ENCODE measurements around the gene SLC9A9.
"Not testable (repeated sequence)": the region's sequence is repeated elsewhere in the genome, so short reads cannot be mapped to it uniquely, and the experiment has no call there.

Gene SLC9A9

GRCh38 chr3:143535994-143536784 is 312.1 kb downstream of the SLC9A9 start:
- DNase-seq = no peak

GRCh38 chr3:143533391-143533790 is 314.9 kb downstream of the SLC9A9 start:
- DNase-seq = no peak

DNA sequence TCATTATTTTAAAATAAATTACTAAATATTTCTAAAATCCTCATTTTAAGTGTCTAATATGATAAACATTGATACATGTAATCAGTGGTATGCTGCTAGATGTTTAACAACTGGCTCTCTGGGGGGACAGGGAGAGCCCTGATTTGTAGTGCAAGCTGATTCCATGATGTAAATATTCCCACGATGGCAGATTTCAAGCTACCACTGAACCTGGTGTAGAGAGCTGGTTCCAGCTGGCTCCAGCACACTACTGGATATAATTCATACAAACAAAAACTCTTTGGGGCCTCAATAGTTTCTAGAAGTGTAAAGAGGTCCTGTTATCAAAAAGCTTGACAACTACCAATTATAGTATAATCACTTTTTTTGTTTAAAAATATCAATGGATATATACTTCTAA is 316.2 kb downstream of the SLC9A9 start:
- DNase-seq = no peak

DNA sequence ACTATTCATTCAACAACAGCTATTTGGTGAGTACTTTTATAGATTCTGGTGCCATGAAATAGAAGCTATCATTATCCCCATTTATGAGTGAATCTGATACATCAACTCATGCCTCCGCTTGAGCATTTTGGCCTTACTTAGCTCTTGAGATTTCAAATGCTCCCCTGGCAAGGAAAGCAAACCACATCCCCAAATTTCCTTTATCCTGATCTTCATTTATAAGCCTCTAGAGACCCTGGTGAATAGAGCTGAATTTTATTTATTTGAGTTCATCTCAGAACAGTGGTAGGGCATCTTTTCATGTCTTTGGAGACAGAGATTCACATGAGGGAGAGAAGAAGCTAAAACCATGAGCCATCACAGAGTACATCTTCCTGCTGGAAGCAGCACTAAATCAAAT is 317.2 kb downstream of the SLC9A9 start:
- DNase-seq = no peak

DNA sequence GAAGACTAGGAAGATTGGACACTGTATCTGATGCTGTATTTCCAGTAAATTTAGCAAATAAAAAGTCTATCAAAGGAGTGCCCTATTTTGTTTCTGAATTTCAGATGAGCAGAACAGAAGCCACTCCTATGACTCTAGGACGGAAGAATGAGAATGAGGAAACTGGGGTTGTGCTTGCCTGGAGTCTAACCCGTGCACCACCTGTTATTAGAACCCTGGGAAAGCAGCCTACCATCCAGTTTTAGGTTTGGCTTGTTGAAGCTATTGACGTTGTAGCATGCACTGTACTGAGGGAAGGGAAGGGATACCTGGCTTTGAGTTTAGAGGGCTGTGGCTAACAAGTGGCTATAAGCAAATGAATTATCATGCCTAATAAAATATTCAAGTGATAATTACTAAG is 318.5 kb downstream of the SLC9A9 start:
- DNase-seq = no peak

DNA sequence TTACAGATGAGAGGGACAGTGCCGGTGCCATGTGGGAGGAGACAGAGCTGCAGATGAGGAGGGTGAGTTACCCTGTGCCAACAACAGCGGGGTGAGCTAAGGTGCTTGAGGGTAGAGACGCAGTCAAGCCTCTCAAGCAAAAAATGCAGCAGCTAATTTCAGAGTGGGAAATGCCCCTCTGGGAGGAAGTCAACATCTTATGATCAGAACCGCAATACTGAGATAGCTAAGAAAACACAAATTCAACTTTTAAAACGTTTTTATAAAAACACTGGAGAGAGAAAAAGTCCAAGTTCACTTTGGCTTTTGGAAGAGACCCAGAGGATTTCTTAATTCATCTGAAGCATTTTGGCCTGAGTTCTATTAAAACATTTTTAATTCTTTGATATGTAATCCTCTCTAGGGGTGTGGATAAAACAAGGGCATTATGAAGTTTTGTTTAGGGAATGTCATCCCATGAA is 319.2 kb downstream of the SLC9A9 start:
- DNase-seq = peak; percentile 0

DNA sequence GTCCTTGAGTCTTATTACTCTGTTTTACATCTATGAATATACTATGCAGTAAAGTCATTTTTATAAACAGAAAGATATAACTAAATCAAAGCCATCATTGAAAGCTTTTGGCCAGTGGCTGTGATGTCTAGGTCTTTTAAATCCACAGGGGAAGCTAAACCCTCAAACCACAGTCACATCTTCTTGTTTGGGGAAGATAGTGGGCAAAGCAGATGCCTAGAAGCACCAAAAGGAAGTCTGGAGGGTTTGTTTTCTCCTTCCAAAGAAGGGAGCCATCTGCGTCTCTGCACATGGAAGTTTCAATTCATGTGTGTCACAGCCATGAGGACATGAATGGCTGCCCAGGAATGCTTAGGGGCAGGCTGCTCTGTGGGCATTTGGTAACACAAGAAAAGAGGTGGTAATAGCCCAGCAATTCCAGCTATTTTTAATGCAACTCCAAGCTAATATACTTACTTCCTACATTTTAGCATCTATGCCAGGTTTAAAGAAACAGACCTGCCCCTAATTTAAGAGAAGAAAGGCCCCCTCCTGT is 322.2 kb downstream of the SLC9A9 start:
- DNase-seq = no peak

GRCh38 chr3:143525408-143525807 is 322.9 kb downstream of the SLC9A9 start:
- DNase-seq = no peak

DNA sequence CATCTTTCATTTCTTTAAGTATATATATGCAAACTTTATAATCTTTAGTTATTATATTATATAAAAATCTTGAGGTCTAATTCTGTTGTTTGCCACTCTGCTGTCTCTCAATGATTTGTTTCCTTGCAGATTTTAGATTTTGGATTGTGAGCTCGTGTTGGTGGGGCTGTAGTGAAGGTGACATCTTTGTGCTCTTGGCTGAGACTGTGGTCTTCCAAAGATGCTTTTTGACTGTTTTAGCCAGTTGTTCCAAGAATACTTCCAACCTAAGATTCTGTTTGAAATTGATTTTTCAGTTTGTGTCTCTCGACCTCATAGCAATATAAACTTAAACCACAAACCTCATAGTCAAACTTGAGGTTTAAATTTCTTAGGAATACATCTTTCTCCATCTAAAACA is 326.5 kb downstream of the SLC9A9 start:
- DNase-seq = no peak

DNA sequence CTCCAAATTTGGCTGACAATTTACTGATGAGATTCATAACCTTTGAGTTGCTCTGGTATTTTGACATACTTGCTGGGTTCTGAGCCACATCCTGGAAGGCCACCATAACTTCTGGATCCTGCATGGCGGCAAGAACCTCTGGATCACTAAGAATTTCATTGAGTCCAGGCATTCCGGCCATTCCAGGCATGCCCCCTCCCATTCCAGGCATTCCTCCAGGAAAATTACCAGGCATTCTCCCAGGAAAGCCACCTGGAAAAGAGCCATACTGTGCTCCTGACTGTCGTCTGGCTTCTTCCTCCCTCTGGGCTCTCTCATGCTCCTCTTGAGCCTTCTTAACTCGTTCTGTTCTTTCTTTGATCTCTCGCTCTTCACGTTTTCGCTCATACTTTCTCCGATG is 331.1 kb downstream of the SLC9A9 start:
- not testable (repeated sequence) for DNase-seq

DNA sequence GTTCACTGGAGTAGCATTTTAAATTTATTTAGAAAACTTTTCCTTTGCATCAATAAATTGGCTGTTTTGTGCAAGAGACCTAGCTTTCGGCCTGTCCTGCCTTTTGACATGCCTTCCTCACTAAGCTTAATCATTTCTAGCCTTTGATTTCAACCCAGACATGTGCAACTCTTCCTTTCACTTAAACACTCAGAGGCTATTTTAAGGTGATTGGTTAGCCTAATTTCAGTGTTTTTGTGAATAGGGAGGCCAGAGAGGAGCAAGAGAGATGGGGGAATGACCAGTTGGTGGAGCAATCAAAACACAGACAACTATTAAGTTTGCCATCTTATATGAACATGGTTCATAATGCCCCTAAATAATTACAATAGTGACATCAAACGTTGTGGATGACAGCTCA is 333.4 kb downstream of the SLC9A9 start:
- DNase-seq = no peak

DNA sequence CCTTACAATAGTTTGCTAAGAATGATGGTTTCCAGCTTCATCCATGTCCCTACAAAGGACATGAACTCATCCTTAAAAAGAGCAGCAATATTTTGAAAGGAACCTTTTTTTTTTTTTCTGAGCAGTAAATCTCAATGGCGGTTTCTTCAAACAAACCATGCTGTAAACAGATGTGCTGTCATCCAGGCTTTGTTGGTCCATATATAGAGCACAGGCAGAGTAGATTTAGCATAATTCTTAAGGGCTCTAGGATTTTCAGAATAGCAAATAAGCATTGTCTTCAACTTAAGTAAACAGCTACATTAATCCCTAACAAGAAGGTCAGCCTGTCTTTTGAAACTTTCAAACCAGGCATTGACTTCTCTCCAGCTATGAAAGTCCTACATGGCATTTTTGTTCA is 334.2 kb downstream of the SLC9A9 start:
- DNase-seq = no peak

DNA sequence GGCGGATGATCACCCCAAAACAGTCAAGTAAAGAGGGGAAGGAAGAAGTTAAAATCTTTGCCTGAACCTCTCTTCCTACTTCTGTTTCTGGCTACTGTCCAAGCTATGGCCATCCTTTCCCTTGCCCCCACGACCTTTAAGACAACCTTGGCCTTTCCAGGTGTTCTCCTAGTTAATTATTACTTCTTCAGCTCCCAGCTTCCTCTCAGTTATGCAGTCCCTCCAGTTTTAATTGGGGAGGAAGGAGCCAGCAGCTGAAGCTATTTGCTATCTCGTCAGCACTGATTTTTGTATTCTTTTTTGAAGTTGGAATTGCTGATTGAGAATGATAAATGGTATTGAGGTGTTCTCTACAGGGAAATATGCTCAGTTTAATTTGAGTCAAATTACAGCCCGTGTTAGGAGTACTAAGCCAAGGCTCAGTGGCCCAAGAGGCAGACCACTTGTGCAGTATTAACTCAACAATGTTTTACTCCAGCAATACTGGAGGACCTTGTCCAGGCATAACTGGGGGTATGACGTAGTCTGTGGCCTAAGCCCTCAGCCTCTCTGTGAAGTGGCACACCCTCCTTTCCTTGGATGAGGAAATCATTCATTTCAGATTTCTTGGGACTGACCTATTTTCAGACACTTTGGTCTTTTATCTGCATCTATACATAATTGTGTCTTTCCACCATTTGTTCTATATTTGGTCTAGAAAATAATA is 336.9 kb downstream of the SLC9A9 start:
- no peak for DNase-seq

DNA sequence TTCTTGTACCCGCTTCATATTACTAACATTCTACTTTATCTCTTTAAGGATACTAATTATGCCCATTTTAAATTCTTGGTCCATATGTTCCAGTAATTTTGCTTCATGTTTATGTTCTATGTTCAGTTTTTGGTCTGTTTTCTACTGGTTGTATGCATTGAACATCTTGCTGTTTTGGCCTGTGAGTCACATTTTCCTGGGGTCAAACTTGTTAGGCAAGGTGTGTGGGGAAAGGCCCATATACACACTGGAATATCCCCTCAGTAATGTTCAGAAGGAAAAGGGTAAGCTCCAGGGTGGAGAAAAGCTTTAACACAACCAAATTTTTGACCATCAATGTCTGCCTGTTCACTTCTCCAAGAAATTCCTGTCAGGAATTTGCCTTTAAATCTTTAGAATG is 337.7 kb downstream of the SLC9A9 start:
- DNase-seq = no peak

DNA sequence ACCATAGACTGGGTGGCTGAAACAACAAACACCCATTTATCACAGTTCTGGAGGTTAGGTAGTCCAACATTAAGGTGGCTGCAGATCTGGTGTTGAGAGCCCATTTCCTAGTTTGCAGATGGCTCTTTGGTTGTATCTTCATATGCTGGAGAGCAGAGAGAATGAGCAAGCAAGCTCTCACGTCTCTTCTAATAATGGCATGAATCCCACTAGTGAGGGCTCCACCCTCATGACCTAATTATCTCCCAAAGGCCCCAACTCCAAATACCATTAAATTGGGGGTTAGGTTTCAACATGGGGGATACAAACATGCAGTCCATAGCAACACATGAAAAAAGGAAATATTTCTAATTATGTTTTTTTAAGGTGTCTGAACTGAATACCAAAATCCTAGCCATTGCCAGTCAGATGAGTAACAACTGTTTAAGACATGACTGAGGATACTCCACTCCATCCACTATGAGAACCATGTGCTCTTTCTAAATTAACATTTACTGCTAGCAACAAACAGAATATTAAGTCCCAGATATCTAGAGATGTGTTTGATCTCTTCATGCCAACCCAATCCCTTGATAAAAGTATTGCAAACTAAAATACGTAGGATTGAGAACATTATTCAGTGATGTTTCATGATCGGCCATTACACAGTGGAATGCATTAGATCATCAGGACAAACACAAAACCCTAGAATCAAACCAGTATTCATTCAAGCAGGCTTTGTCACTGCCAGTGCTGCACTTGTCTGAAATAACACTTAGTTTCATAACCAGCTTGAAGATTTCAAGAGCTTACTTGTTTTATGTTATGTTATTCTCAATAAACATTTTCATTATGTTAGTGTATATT is 340.3 kb downstream of the SLC9A9 start:
- DNase-seq = no peak

- no peak for DNase-seq
Measured at GRCh38 chr3:143506190-143506589, 342.1 kb downstream of the SLC9A9 start.

DNA sequence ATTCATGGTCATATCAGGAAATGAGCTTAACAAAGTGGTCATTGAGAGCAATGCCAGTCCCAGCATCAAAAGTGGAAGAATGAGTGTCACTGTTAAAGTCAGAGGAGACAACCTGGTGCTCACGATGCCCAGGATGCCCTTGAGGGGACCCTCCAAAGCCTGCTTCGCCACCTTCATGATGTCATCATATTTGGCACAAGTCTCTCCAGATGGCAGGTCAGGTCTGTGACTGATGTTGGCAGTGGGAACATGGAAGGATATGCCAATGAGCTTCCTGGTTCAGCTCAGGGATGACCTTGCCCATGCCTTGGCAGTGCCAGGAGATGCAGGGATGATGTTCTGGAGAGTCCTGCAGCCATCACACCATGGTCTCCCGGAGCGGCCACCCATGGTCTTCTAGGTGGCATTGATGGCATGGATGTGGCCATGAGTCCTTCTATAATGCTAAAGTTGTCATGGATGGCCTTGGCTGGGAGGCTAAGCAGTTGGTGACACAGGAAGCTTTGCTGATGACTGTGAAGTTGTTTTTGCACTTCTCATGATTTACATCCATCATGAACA is 344.9 kb downstream of the SLC9A9 start:
- DNase-seq = no peak

GRCh38 chr3:143502081-143502480 is 346.2 kb downstream of the SLC9A9 start:
- no peak for DNase-seq

GRCh38 chr3:143497382-143497781 is 350.9 kb downstream of the SLC9A9 start:
- no peak for DNase-seq

DNA sequence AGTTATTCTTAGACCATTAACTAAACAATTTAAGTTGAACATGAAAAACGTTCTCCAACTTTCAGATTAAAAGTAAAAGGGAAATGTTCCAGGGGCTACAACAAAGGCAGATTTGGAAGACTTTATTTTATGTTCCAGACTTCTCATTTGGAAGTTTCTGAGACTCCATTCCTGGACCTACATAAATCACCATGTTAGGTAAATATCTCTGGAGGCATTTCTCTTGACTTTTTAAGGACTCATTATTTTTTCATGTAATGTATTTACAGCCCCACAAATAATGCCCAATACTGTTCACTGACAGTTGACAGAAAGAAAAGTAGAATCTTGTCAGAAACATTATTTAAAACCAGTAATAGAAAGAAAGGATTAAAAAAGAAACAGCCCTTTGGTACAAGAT is 352.1 kb downstream of the SLC9A9 start:
- no peak for DNase-seq

DNA sequence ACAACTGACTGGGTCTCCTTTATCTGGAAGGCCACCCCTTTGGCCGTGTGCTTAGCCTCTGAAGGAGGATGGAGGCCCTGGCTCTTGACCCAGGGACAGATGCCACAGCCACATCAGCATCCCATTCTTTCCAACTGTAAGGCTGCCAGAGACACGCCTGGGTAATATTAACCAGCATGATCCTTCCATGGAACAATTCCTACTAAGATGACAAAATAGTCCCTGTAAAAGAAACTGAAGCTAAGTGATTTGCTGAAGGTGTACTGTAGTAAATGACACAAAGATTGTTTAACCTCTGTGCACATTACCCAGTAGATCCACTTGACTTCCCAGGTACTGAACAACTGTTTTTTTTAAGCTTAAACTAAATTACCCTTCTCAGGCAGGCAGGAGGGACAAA is 352.7 kb downstream of the SLC9A9 start:
- no peak for DNase-seq

GRCh38 chr3:143486611-143487010 is 361.7 kb downstream of the SLC9A9 start:
- DNase-seq = no peak

Data from CD4-positive, alpha-beta T cell treated with Interleukin-12 subunit alpha and Interleukin-12 subunit beta, for 1 hour (primary cell).